ENCODE measurements around the gene ALG8. TPM values are rescaled to one million over a fixed set of nuclear protein-coding genes. Genes with fewer than 3 reads are reported as not detected.

The ALG8 gene
- total and polyA plus RNA-seq, 2 of the 8 experiments (the other 6 are each of a cell fraction or from before 2014, with no cell fraction given) = 66.7 to 84.3 TPM

- H2BK5ac ChIP-seq (ENCODE audit: low read depth, low read length) = no peak within 1 kb of the TSS; the same call in 1 of the 2 replicates
- DNase-seq (ENCODE audit: low read depth in 1 of 2, low spot score in 2 of 2) (peak; percentile 92 to 95), FAIRE-seq (no peak)
- ChIA-PET CTCF (ENCODE audit: partially characterized antibody) (interaction anchor here (0.8 kb wide), 1 partner anchor 227 kb away, joined by 3 read pairs; no protein-coding TSS in a partner anchor), POLR2A (ENCODE audit: partially characterized antibody) (interaction anchor here (0.9 to 3.7 kb wide), 5 partner anchors 11 to 49 kb away, joined by 3 to 16 read pairs (median 3); partner anchors contain the start of gene ALG8)
- H4K20me1 ChIP-seq (replicated peaks in 1 of 2; ENCODE audit: control insufficient read depth in 1 of 2, insufficient read depth in 2 of 2, low read length in 2 of 2) = peaks cover 0 to 3% of the 10 kb centered on the region in 2 experiments
- peaks cover 10% of the 10 kb centered on the region for H3K23me2 ChIP-seq (ENCODE audit: low read depth, low read length)
- H3K9ac ChIP-seq (replicated peaks in 1 of 4; ENCODE audit: extremely low read depth in 1 of 4, low read depth in 3 of 4, low read length in 3 of 4) = 0 out of 7 replicates have a peak within 1 kb of the TSS, but pooled peaks of 1 of the 4 experiments have one; percentile 39
- no peak within 1 kb of the TSS for H3K14ac ChIP-seq (ENCODE audit: insufficient read length)
- peak within 1 kb of the TSS; percentile 71; the same call in 1 of the 2 replicates for H4K8ac ChIP-seq (ENCODE audit: extremely low read depth, insufficient read depth, low read length)
- H3K27me3 ChIP-seq (replicated peaks in 1 of 4; ENCODE audit: control insufficient read depth in 3 of 4, extremely low read depth in 1 of 4, insufficient read depth in 3 of 4, low read length in 3 of 4) = peaks cover 0 to 4% (median 2%) of the 10 kb centered on the region in 4 experiments; a peak in 1 of 7 replicates
- H3K27ac ChIP-seq (ENCODE audit: low read depth, low read length) = no peak within 1 kb of the TSS
- peak within 1 kb of the TSS; percentile 10 for H4K5ac ChIP-seq (ENCODE audit: insufficient read length, low read depth, low read length)
- H3K56ac ChIP-seq (replicated peaks; ENCODE audit: insufficient read length, low read depth, low read length) = no peak within 1 kb of the TSS
- no peak within 1 kb of the TSS for H2BK120ac ChIP-seq (replicated peaks; ENCODE audit: low read depth, low read length)
- peak within 1 kb of the TSS; percentile 74 to 86 for H3K4me2 ChIP-seq (ENCODE audit: insufficient read depth in 1 of 2, low read depth in 2 of 2, low read length in 2 of 2)
- H2BK20ac ChIP-seq (ENCODE audit: low read length) = no peak within 1 kb of the TSS
- no peak within 1 kb of the TSS for H3K23ac ChIP-seq (ENCODE audit: insufficient read length)
- H3K4ac ChIP-seq (replicated peaks; ENCODE audit: insufficient read length, low read depth, low read length) = no peak within 1 kb of the TSS
- 2% methylated on average over 60 of the region's 74 CpGs; no CpG with 5 or more reads in 1 of the 2 experiments for WGBS, 2 experiments (ENCODE audit: extremely low coverage in 1 of 2, insufficient coverage in 1 of 2, insufficient read length in 1 of 2, insufficient replicate concordance in 2 of 2, low coverage in 1 of 2, low lambda C conversion rate in 2 of 2, missing lambda C conversion rate in 1 of 2)
- peaks cover 0 to 11% (median 2%) of the 10 kb centered on the region in 4 experiments; a peak in 6 of 7 replicates for H3K4me1 ChIP-seq (replicated peaks in 1 of 4; ENCODE audit: control insufficient read depth in 3 of 4, insufficient read depth in 4 of 4, low read length in 3 of 4)
- H3K4me3 ChIP-seq (ENCODE audit: extremely low read depth in 1 of 4, insufficient read depth in 2 of 4, low read depth in 3 of 4, low read length in 4 of 4) = peak within 1 kb of the TSS; percentile 54 to 84 (median 79)
- no peak within 1 kb of the TSS for H2AK5ac ChIP-seq (ENCODE audit: low read depth, low read length)
- H3K79me1 ChIP-seq (ENCODE audit: low read depth, low read length) = peaks cover 2% of the 10 kb centered on the region; the same call in 1 of the 2 replicates
- H2BK15ac ChIP-seq (ENCODE audit: low read length) = no peak within 1 kb of the TSS
- H3K79me2 ChIP-seq (ENCODE audit: control insufficient read depth in 1 of 2, insufficient read depth in 2 of 2, low read length in 2 of 2) = no peaks in the 10 kb centered on the region
- H4K91ac ChIP-seq (replicated peaks; ENCODE audit: insufficient read length, low read length) = no peak within 1 kb of the TSS
- no peaks in the 10 kb centered on the region for H3K36me3 ChIP-seq (ENCODE audit: control insufficient read depth in 2 of 4, insufficient read depth in 4 of 4, low read length in 3 of 4)
- no peaks in the 10 kb centered on the region for H3K9me3 ChIP-seq (ENCODE audit: insufficient read depth in 2 of 2, low read depth in 1 of 2, low read length in 1 of 2)
- H2BK12ac ChIP-seq (ENCODE audit: low read depth, low read length) = no peak within 1 kb of the TSS
- H2AFZ ChIP-seq (ENCODE audit: low read length) = no peak within 1 kb of the TSS; the same call in 1 of the 2 replicates
- peak within 1 kb of the TSS; percentile 60 for H3K18ac ChIP-seq (ENCODE audit: extremely low read depth, low read length)
- TF ChIP-seq KDM4A (IDR thresholded peaks at IDR 0.05; ENCODE audit: low read depth, low read length, severe bottlenecking) = peak; percentile 99
- no peak for TF ChIP-seq EP300 (IDR thresholded peaks at IDR 0.05; ENCODE audit: borderline replicate concordance in 1 of 2, low read depth in 2 of 2, low read length in 2 of 2)
- no peak for TF ChIP-seq FOSL1 (IDR thresholded peaks at IDR 0.05; ENCODE audit: insufficient read depth, low read depth, low read length)
- TF ChIP-seq RAD21 (IDR thresholded peaks at IDR 0.05 in 1 of 2, conservative IDR thresholded peaks at IDR 0.05 in 1 of 2; ENCODE audit: low read depth in 2 of 2, low read length in 2 of 2) = no peak
- TF ChIP-seq, protein P1, sequence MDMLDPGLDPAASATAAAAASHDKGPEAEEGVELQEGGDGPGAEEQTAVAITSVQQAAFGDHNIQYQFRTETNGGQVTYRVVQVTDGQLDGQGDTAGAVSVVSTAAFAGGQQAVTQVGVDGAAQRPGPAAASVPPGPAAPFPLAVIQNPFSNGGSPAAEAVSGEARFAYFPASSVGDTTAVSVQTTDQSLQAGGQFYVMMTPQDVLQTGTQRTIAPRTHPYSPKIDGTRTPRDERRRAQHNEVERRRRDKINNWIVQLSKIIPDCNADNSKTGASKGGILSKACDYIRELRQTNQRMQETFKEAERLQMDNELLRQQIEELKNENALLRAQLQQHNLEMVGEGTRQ (IDR thresholded peaks at IDR 0.05; ENCODE audit: low read length) = no peak
- TF ChIP-seq CBX8 (IDR thresholded peaks at IDR 0.05; ENCODE audit: borderline replicate concordance, low read depth, low read length) = no peak
- TF ChIP-seq TAF1 (IDR thresholded peaks at IDR 0.05; ENCODE audit: low read depth, low read length) = peak; percentile 35; the same call in 1 of the 2 replicates
- no peak for TF ChIP-seq NANOG (IDR thresholded peaks at IDR 0.05; ENCODE audit: insufficient read depth, low read depth, low read length, poor library complexity, severe bottlenecking)
Observed at GRCh38 chr11:78188286-78189173, 49.1 kb upstream of the ALG8 start, which contains the start of the genes KCTD21 and USP35. KCTD21 (minus strand) TSS chr11:78188626; CDS start chr11:78174554, 14,072 bp downstream. USP35 (plus strand) TSS chr11:78188919; CDS start chr11:78196246, 7,327 bp downstream.
